ENCODE results near the gene RINL. TPM values are rescaled to one million over a fixed set of nuclear protein-coding genes. Genes with fewer than 3 reads are reported as not detected.
"Not testable (repeated sequence)": the region's sequence is repeated elsewhere in the genome, so short reads cannot be mapped to it uniquely, and the experiment has no call there.

The RINL gene
- total RNA-seq, 2 donors from 2014 or later, result 4.7 to 5.5 TPM

DNA sequence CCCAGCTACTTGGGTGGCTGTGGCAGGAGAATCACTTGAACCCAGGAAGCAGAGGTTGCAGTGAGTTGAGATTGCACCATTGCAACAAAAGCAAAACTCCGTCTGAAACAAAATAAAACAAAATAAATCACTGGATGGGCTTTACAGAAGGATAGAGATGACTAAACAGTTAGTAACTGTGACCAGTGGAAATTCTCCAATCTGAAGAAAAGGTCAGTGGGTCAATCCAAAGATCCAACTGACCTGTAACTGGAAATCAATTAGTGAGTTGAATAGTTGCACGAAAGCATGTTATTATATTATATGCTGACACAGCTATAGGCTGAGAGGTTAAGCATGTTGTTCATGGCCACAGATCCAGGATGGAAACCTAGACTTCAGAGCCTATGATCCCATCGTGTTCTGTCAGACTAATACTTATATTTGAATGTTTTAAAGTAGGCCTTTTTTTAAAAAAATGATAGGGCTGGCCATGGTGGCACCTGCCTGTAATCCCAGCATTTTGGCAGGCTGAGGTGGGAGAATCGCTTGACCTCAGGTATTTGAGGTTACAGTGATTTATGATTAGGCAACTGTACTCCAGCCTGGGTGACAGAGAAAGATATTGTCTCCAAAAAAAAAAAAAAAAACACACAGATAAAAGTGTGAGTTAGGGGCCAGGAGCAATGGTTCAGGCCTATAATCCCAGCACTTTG, 47.9 kb downstream of the RINL start:
- H3K27me3 ChIP-seq (replicated peaks; ENCODE audit: insufficient read depth), result no peaks in the 10 kb centered on the region
- H3K4me1 ChIP-seq (ENCODE audit: control insufficient read depth in 1 of 2, low read depth in 2 of 2), result peaks cover 6 to 33% of the 10 kb centered on the region in 2 donors
- DNase-seq (ENCODE audit: low spot score), result no peak
- no peak for ATAC-seq (ENCODE audit: insufficient number of reproducible peaks, low FRiP score, low read depth)
- no peak overlapping the region for H3K4me3 ChIP-seq
- no peak overlapping the region for H3K27ac ChIP-seq
- peaks cover 11% of the 10 kb centered on the region for H3K36me3 ChIP-seq
- no peak for TF ChIP-seq CTCF (IDR thresholded peaks at IDR 0.05)
- no peaks in the 10 kb centered on the region for H3K9me3 ChIP-seq

- not testable (repeated sequence) for H3K9me3 ChIP-seq; ATAC-seq (ENCODE audit: insufficient number of reproducible peaks, low FRiP score, low read depth); H3K4me3 ChIP-seq; H3K27me3 ChIP-seq (replicated peaks; ENCODE audit: insufficient read depth); DNase-seq (ENCODE audit: low spot score); H3K27ac ChIP-seq
- peaks cover 14% of the 10 kb centered on the region for H3K36me3 ChIP-seq
- peaks cover 3 to 24% of the 10 kb centered on the region in 2 donors for H3K4me1 ChIP-seq (ENCODE audit: control insufficient read depth in 1 of 2, low read depth in 2 of 2)
These were observed 48.9 kb downstream of the RINL start for GRCh38 chr19:38829203-38829602.

GRCh38 chr19:38826856-38827551, 51.1 kb downstream of the RINL start:
- Histone ChIP-seq H3K36me3 (peaks cover 20% of the 10 kb centered on the region), H3K27ac (no peak overlapping the region), H3K27me3 (replicated peaks; ENCODE audit: insufficient read depth) (no peaks in the 10 kb centered on the region), H3K4me3 (no peak overlapping the region), H3K9me3 (no peaks in the 10 kb centered on the region), H3K4me1 (ENCODE audit: control insufficient read depth in 1 of 2, low read depth in 2 of 2) (peaks cover 3 to 15% of the 10 kb centered on the region in 2 donors)
- ATAC-seq (ENCODE audit: insufficient number of reproducible peaks, low FRiP score, low read depth) (no peak), DNase-seq (ENCODE audit: low spot score) (no peak)
- no peak for TF ChIP-seq CTCF (IDR thresholded peaks at IDR 0.05)

DNA sequence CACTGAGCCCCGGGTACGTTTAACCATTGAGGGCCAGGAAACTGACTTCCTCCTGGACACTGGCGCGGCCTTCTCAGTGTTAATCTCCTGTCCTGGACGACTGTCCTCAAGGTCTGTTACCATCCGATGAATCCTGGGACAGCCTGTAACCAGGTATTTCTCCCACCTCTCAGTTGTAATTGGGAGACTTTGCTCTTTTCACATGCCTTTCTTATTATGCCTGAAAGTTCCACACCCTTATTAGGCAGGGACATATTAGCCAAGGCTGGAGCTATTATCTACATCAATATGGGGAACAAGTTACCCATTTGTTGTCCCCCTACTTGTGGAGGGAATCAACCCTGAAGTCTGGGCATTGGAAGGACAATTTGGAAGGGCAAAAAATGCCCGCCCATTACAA, 52.1 kb downstream of the RINL start:
- Histone ChIP-seq H3K4me1 (ENCODE audit: control insufficient read depth in 1 of 2, low read depth in 2 of 2) (peaks cover 3 to 13% of the 10 kb centered on the region in 2 donors), H3K36me3 (peaks cover 20% of the 10 kb centered on the region)
- H3K27ac ChIP-seq; ATAC-seq (ENCODE audit: insufficient number of reproducible peaks, low FRiP score, low read depth); DNase-seq (ENCODE audit: low spot score); H3K4me3 ChIP-seq; H3K27me3 ChIP-seq (replicated peaks; ENCODE audit: insufficient read depth); H3K9me3 ChIP-seq: not testable (repeated sequence)

DNA sequence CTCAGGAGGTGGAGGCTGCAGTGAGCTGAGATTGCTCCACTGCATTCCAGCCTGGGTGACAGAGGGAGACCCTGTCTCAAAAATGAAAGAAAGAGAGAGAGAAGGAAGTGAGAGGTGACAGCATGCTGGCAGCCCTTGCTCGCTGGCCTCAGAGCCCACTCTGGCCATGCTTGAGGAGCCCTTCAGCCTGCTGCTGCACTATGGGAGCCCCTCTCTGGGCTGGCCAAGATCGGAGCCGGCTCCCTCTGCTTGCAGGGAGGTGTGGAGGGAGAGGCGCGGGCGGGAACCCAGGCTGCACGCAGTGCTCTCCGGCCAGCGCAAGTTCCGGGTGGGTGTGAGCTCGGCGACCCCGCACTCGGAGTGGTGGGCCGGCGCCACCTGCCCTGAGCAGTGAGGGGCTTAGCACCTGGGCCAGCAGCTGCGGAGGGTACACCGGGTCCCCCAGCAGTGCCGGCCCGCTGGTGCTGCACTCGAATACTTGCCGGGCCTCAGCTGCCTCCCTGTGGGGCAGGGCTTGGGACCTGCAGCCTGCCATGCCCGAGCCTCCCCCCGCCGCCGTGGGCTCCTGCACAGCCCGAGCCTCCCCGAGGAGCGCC, 56.7 kb downstream of the RINL start:
- ATAC-seq (ENCODE audit: insufficient number of reproducible peaks, low FRiP score, low read depth); H3K9me3 ChIP-seq: not testable (repeated sequence)
- H3K36me3 ChIP-seq, result peaks cover 30% of the 10 kb centered on the region

DNA sequence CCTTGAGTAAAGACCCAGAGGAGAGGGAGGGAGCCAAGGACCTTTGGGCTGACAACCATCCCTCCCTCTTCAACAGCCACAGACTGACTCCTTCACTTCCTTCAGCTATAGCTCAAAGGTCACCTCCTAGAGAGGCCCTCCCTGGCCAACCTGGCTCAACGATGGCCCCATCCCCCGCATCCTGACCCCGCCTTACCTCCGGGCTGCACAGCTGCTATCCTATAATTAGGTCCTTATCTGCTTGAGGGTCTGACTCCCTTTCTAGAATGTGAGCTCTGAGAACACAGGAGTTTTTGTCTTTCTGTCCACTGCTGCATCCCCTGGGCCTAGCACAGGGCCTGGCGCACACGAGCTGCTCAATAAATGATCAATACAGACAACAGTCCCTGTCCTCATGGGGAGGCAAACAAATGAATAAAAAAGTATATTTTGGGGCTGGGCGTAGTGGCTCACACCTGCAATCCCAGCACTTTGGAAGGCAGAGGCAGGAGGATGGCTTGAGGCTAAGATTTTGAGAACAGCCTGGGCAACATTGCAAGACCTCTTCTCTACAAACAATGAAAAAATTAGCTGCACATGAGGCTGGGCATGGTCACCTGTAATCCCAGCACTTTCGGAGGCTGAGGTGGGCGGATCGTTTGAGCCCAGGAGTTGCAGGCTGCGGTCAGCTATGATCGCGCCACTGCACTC, 58.7 kb downstream of the RINL start:
- Histone ChIP-seq H3K4me3 (no peak overlapping the region), H3K27me3 (replicated peaks; ENCODE audit: insufficient read depth) (no peaks in the 10 kb centered on the region), H3K27ac (no peak overlapping the region), H3K9me3 (no peaks in the 10 kb centered on the region), H3K4me1 (ENCODE audit: control insufficient read depth in 1 of 2, low read depth in 2 of 2) (no peaks in the 10 kb centered on the region), H3K36me3 (peaks cover 34% of the 10 kb centered on the region)
- ATAC-seq (ENCODE audit: insufficient number of reproducible peaks, low FRiP score, low read depth), result no peak
- no peak for TF ChIP-seq CTCF (IDR thresholded peaks at IDR 0.05)
- no peak for DNase-seq (ENCODE audit: low spot score)

More for the DNA sequence above, 56.7 kb downstream of the RINL start:
- H3K4me1 ChIP-seq (ENCODE audit: control insufficient read depth in 1 of 2, low read depth in 2 of 2); H3K27me3 ChIP-seq (replicated peaks; ENCODE audit: insufficient read depth); H3K4me3 ChIP-seq; H3K27ac ChIP-seq; DNase-seq (ENCODE audit: low spot score): not testable (repeated sequence)

Other genes with a start within 250 kb of the RINL start
- gene ACTN4, start 230.6 kb downstream of the RINL start, total RNA-seq, result 1,000 to 10,000 TPM in 1 of 2 donors, 100 to 1,000 TPM in 1; 668 to 1,387 TPM
- 1 to 10 TPM in 1 of 2 donors, under 1 TPM in 1; 0.81 to 2.1 TPM for gene CAPN12, start 133.8 kb downstream of the RINL start, total RNA-seq
- not detected for gene LGALS7, start 104.8 kb downstream of the RINL start, total RNA-seq
- gene LGALS7B, start 89.1 kb downstream of the RINL start, total RNA-seq, result 1 to 10 TPM in 1 of 2 donors, not detected in 1; 2.0 TPM
- gene LGALS4, start 65.3 kb downstream of the RINL start, total RNA-seq, result 1 to 10 TPM in 1 of 2 donors, not detected in 1; 3.5 TPM
- 10 to 100 TPM; 47.5 to 75.0 TPM for gene ECH1, start 46.5 kb downstream of the RINL start, total RNA-seq
- gene HNRNPL, start 28.3 kb downstream of the RINL start, total RNA-seq, result 100 to 1,000 TPM; 153 to 167 TPM
- 10 to 100 TPM; 42.8 to 68.4 TPM for gene SIRT2, start 21.3 kb upstream of the RINL start, total RNA-seq
- gene NFKBIB, start 21.7 kb upstream of the RINL start, total RNA-seq, result 10 to 100 TPM; 25.3 to 28.4 TPM
- gene CCER2, start 33.9 kb upstream of the RINL start, total RNA-seq, result not detected
- gene SARS2, start 52.5 kb upstream of the RINL start, total RNA-seq, result 10 to 100 TPM in 1 of 2 donors, 1 to 10 TPM in 1; 6.3 to 14.1 TPM
- gene MRPS12, start 52.7 kb upstream of the RINL start, total RNA-seq, result 10 to 100 TPM; 24.2 to 32.5 TPM
- gene FBXO17, start 97.5 kb upstream of the RINL start, total RNA-seq, result 10 to 100 TPM; 29.6 to 31.7 TPM
- 10 to 100 TPM in 1 of 2 donors, 1 to 10 TPM in 1; 1.5 to 37.6 TPM for gene FBXO27, start 154.3 kb upstream of the RINL start, total RNA-seq
- gene ACP7, start 206.1 kb upstream of the RINL start, total RNA-seq, result not detected
- 1 to 10 TPM; 7.4 to 8.7 TPM for gene PAK4, start 247.5 kb upstream of the RINL start, total RNA-seq